ENCODE measurements around the gene VAX1.

DNA sequence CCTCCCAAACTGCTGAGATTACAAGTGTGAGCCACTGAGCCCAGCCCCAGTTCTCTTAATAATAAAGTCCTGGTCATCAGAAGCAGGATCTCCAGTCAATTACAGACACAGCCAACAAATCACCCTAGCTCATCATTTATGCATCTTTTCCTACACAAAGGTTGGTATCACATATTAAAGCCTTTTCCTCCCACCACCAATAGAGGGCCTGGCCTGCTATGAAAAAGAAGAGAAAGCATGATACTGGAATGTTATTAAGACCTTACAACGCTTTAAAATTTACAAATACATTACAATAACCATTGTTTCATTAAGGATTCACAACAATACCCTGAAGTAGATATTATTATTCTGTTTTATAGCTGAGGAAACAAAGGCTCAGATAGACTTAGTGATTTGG is 25.9 kb downstream of the VAX1 start:
- TF ChIP-seq EZH2phosphoT487 (IDR thresholded peaks at IDR 0.05; ENCODE audit: borderline replicate concordance): no peak
- TF ChIP-seq, protein P1, sequence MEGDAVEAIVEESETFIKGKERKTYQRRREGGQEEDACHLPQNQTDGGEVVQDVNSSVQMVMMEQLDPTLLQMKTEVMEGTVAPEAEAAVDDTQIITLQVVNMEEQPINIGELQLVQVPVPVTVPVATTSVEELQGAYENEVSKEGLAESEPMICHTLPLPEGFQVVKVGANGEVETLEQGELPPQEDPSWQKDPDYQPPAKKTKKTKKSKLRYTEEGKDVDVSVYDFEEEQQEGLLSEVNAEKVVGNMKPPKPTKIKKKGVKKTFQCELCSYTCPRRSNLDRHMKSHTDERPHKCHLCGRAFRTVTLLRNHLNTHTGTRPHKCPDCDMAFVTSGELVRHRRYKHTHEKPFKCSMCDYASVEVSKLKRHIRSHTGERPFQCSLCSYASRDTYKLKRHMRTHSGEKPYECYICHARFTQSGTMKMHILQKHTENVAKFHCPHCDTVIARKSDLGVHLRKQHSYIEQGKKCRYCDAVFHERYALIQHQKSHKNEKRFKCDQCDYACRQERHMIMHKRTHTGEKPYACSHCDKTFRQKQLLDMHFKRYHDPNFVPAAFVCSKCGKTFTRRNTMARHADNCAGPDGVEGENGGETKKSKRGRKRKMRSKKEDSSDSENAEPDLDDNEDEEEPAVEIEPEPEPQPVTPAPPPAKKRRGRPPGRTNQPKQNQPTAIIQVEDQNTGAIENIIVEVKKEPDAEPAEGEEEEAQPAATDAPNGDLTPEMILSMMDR (conservative IDR thresholded peaks at IDR 0.05; ENCODE audit: low read length): peak; percentile 57

Data from Loucy (cell line).